Skin epidermis (tissue), 12 donors: Measurements from ENCODE around the gene RABL2A.
"Not testable (repeated sequence)": the region's sequence is repeated elsewhere in the genome, so short reads cannot be mapped to it uniquely, and the experiment has no call there.

Experiments
- H3K27ac ChIP-seq, 21 experiments: fragments of 200-600 bp; sonication (generic) in 11 of 21; one replicate each; pipeline ENCODE4 v1.5.0; 2020; ENCODE audit warnings: mild to moderate bottlenecking in 3 of 21, inconsistent platforms in 2 of 21, moderate library complexity in 2 of 21
- H3K4me3 ChIP-seq, 7 experiments: fragments of 200-600 bp; sonication (generic) in 2 of 7; one replicate each; pipeline ENCODE4 v1.5.0; 2020; ENCODE audit warnings: inconsistent platforms in 2 of 7, mild to moderate bottlenecking in 2 of 7, moderate library complexity in 1 of 7

Gene RABL2A

GRCh38 chr2:113626616-113627330, at the start of gene RABL2A:
Gene RABL2A, plus strand, starts transcription at chr2:113627266. Its CDS starts 1,341 bp downstream, at chr2:113628607.
- Histone ChIP-seq H3K27ac (peak within 1 kb of the TSS in 15 of 21 experiments; percentile 21 to 74 (median 67)), H3K4me3 (peak within 1 kb of the TSS; percentile 32 to 58 (median 41))

GRCh38 chr2:113578508-113578907, 48.6 kb upstream of the RABL2A start:
- H3K27ac ChIP-seq, H3K4me3 ChIP-seq: not testable (repeated sequence)

GRCh38 chr2:113582473-113582872, 44.6 kb upstream of the RABL2A start:
- not testable (repeated sequence) for H3K4me3 ChIP-seq
- peak overlapping the region in 2 of 21 experiments; percentile 1 to 4 for H3K27ac ChIP-seq

- peak overlapping the region; percentile 63 to 96 (median 87) for H3K27ac ChIP-seq
- peak overlapping the region; percentile 47 to 89 (median 68) for H3K4me3 ChIP-seq
Observed at GRCh38 chr2:113583521-113584225, 43.4 kb upstream of the RABL2A start.

- H3K27ac ChIP-seq = peak overlapping the region; percentile 39 to 96 (median 87)
- peak overlapping the region; percentile 47 to 89 (median 68) for H3K4me3 ChIP-seq
Observed at GRCh38 chr2:113584311-113585092, 42.6 kb upstream of the RABL2A start.

- not testable (repeated sequence) for H3K27ac ChIP-seq, H3K4me3 ChIP-seq
Observed at GRCh38 chr2:113587201-113587600, 39.9 kb upstream of the RABL2A start.

GRCh38 chr2:113589591-113589990, 37.5 kb upstream of the RABL2A start:
- H3K4me3 ChIP-seq, H3K27ac ChIP-seq: not testable (repeated sequence)

GRCh38 chr2:113591926-113592325, 35.1 kb upstream of the RABL2A start:
- not testable (repeated sequence) for H3K4me3 ChIP-seq, H3K27ac ChIP-seq

- H3K4me3 ChIP-seq, H3K27ac ChIP-seq: not testable (repeated sequence)
Observed at GRCh38 chr2:113593280-113593679, 33.8 kb upstream of the RABL2A start.

- H3K4me3 ChIP-seq, H3K27ac ChIP-seq: not testable (repeated sequence)
Observed at GRCh38 chr2:113595725-113596124, 31.3 kb upstream of the RABL2A start.

GRCh38 chr2:113597164-113597563, 29.9 kb upstream of the RABL2A start:
- H3K4me3 ChIP-seq, H3K27ac ChIP-seq: not testable (repeated sequence)

- H3K4me3 ChIP-seq, H3K27ac ChIP-seq: not testable (repeated sequence)
Observed at GRCh38 chr2:113597572-113597971, 29.5 kb upstream of the RABL2A start.

- not testable (repeated sequence) for H3K4me3 ChIP-seq, H3K27ac ChIP-seq
Observed at GRCh38 chr2:113598180-113598579, 28.9 kb upstream of the RABL2A start.

GRCh38 chr2:113598738-113599137, 28.3 kb upstream of the RABL2A start:
- H3K27ac ChIP-seq, H3K4me3 ChIP-seq: not testable (repeated sequence)

GRCh38 chr2:113599208-113599607, 27.9 kb upstream of the RABL2A start:
- not testable (repeated sequence) for H3K4me3 ChIP-seq, H3K27ac ChIP-seq

GRCh38 chr2:113602040-113602769, 24.9 kb upstream of the RABL2A start:
- not testable (repeated sequence) for H3K4me3 ChIP-seq, H3K27ac ChIP-seq

GRCh38 chr2:113602869-113603466, 24.1 kb upstream of the RABL2A start:
- peak overlapping the region; percentile 13 to 92 (median 82) for H3K27ac ChIP-seq
- peak overlapping the region; percentile 22 to 49 (median 37) for H3K4me3 ChIP-seq

- Histone ChIP-seq H3K27ac (peak overlapping the region in 20 of 21 experiments; percentile 69 to 93 (median 84)), H3K4me3 (peak overlapping the region; percentile 34 to 49 (median 45))
Observed at GRCh38 chr2:113603467-113604084, 23.5 kb upstream of the RABL2A start.

GRCh38 chr2:113604085-113604477, 23.0 kb upstream of the RABL2A start:
- H3K4me3 ChIP-seq = peak overlapping the region; percentile 34 to 49 (median 45)

More at GRCh38 chr2:113604085-113604477, 23.0 kb upstream of the RABL2A start:
- peak overlapping the region in 20 of 21 experiments; percentile 54 to 93 (median 82) for H3K27ac ChIP-seq
